Measurements from ENCODE around the gene MAP3K5.
"Not testable (repeated sequence)": the region's sequence is repeated elsewhere in the genome, so short reads cannot be mapped to it uniquely, and the experiment has no call there.

Gene MAP3K5

DNA sequence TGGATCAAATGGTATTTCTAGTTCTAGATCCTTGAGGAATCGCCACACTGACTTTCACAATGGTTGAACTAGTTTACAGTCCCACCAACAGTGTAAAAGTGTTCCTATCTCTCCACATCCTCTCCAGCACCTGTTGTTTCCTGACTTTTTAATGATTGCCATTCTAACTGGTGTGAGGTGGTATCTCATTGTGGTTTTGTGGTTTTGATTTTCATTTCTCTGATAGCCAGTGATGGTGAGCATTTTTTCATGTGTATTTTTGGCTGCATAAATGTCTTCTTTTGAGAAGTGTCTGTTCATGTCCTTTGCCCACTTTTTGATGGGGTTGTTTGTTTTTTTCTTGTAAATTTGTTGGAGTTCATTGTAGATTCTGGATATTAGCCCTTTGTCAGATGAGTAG is 23.3 kb upstream of the MAP3K5 start:
- H3K27ac ChIP-seq (ENCODE audit: low read depth, low read length); H3K56ac ChIP-seq (ENCODE audit: low read length); H3K36me3 ChIP-seq (ENCODE audit: control insufficient read depth, insufficient read depth, low read length); H2BK5ac ChIP-seq (ENCODE audit: low read length); H3K18ac ChIP-seq (ENCODE audit: low read length); H3K4me3 ChIP-seq (ENCODE audit: low read length); H2BK15ac ChIP-seq (replicated peaks; ENCODE audit: low read depth); H4K5ac ChIP-seq (ENCODE audit: low read length); H3K4me1 ChIP-seq (ENCODE audit: control insufficient read depth, low read depth, low read length); H3K23ac ChIP-seq (ENCODE audit: low read length); H3K4ac ChIP-seq (ENCODE audit: low read depth, low read length); DNase-seq; H3K4me2 ChIP-seq (ENCODE audit: low read length); H3K27me3 ChIP-seq (ENCODE audit: insufficient read depth, low read length, poor library complexity); H4K8ac ChIP-seq (ENCODE audit: low read depth, low read length); H2BK120ac ChIP-seq (ENCODE audit: low read depth, low read length); H3K9ac ChIP-seq (ENCODE audit: low read length); H3K79me1 ChIP-seq (ENCODE audit: low read length); H3K79me2 ChIP-seq (ENCODE audit: control insufficient read depth, insufficient read depth, low read length); H2AK5ac ChIP-seq (ENCODE audit: low read length): not testable (repeated sequence)
- no CpG with 5 or more reads among the region's 1 CpG for WGBS (ENCODE audit: extremely low coverage, insufficient coverage, low lambda C conversion rate)

DNA sequence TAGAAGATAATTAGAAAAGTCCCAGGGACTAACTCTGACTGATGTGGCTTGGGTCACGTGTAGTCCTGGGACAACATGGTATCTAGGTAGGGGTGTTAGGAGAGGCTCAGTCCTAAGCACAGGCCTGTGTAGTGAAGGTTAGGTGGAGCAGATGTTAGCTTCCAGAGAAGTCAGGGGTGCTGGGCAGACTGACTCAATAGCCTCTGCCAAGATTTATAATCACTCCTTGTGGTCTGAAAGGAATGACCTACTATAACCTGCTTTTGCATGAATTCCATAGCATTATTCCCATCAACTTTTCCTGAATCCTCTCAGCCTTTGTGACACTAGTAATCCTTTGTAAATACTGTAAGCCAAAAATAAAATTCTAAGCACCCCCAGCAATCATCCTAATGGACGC is 19.9 kb upstream of the MAP3K5 start:
- no peak overlapping the region for H3K18ac ChIP-seq (ENCODE audit: low read length)
- no peak overlapping the region for H3K4ac ChIP-seq (ENCODE audit: low read depth, low read length)
- no peaks in the 10 kb centered on the region for H3K27me3 ChIP-seq (ENCODE audit: insufficient read depth, low read length, poor library complexity)
- H4K8ac ChIP-seq (ENCODE audit: low read depth, low read length) = no peak overlapping the region
- no peak overlapping the region for H3K23ac ChIP-seq (ENCODE audit: low read length)
- no peak overlapping the region for H2AK5ac ChIP-seq (ENCODE audit: low read length)
- no peak overlapping the region for H3K56ac ChIP-seq (ENCODE audit: low read length)
- H3K27ac ChIP-seq (ENCODE audit: low read depth, low read length) = no peak overlapping the region
- H4K5ac ChIP-seq (ENCODE audit: low read length) = no peak overlapping the region
- no peaks in the 10 kb centered on the region for H3K36me3 ChIP-seq (ENCODE audit: control insufficient read depth, insufficient read depth, low read length)
- no peak overlapping the region for H3K4me2 ChIP-seq (ENCODE audit: low read length)
- no peak overlapping the region for H2BK5ac ChIP-seq (ENCODE audit: low read length)
- H3K4me3 ChIP-seq (ENCODE audit: low read length) = no peak overlapping the region
- no peaks in the 10 kb centered on the region for H3K79me1 ChIP-seq (ENCODE audit: low read length)
- WGBS (ENCODE audit: extremely low coverage, insufficient coverage, low lambda C conversion rate) = no CpG with 5 or more reads among the region's 2 CpGs
- no peak overlapping the region for H2BK120ac ChIP-seq (ENCODE audit: low read depth, low read length)
- H2BK15ac ChIP-seq (replicated peaks; ENCODE audit: low read depth) = no peak overlapping the region
- DNase-seq = no peak
- H3K9ac ChIP-seq (ENCODE audit: low read length) = no peak overlapping the region
- no peaks in the 10 kb centered on the region for H3K79me2 ChIP-seq (ENCODE audit: control insufficient read depth, insufficient read depth, low read length)
- no peaks in the 10 kb centered on the region for H3K4me1 ChIP-seq (ENCODE audit: control insufficient read depth, low read depth, low read length)

DNA sequence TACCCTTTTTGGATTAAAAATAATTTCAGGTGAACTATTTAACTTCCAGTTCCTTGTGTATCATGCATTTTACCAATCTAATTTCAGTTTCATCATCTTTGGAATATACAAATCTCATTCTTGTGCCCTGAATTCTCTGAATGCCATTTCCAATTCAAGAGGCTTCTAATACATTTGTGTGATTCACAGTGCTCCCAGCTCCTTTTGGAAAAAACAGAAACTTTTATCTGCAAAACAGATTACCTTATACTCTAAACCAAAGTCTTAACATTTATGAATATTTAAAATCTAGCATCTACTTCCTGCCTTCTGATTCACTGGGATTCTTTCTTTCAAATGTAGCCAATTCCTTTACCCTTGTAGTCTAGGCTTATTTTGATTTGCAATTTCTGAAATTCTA is 19.0 kb upstream of the MAP3K5 start:
- H3K9ac ChIP-seq (ENCODE audit: low read length) = no peak overlapping the region
- no peak overlapping the region for H2BK15ac ChIP-seq (replicated peaks; ENCODE audit: low read depth)
- no peak overlapping the region for H2BK5ac ChIP-seq (ENCODE audit: low read length)
- H4K8ac ChIP-seq (ENCODE audit: low read depth, low read length) = no peak overlapping the region
- no peaks in the 10 kb centered on the region for H3K79me2 ChIP-seq (ENCODE audit: control insufficient read depth, insufficient read depth, low read length)
- no peak overlapping the region for H3K4ac ChIP-seq (ENCODE audit: low read depth, low read length)
- H3K79me1 ChIP-seq (ENCODE audit: low read length) = no peaks in the 10 kb centered on the region
- no peaks in the 10 kb centered on the region for H3K36me3 ChIP-seq (ENCODE audit: control insufficient read depth, insufficient read depth, low read length)
- no peak overlapping the region for H3K23ac ChIP-seq (ENCODE audit: low read length)
- H3K18ac ChIP-seq (ENCODE audit: low read length) = no peak overlapping the region
- no peak overlapping the region for H3K4me3 ChIP-seq (ENCODE audit: low read length)
- no peaks in the 10 kb centered on the region for H3K27me3 ChIP-seq (ENCODE audit: insufficient read depth, low read length, poor library complexity)
- no peak overlapping the region for H3K56ac ChIP-seq (ENCODE audit: low read length)
- no peak overlapping the region for H2BK120ac ChIP-seq (ENCODE audit: low read depth, low read length)
- DNase-seq = no peak
- H2AK5ac ChIP-seq (ENCODE audit: low read length) = no peak overlapping the region
- H3K27ac ChIP-seq (ENCODE audit: low read depth, low read length) = no peak overlapping the region
- H3K4me1 ChIP-seq (ENCODE audit: control insufficient read depth, low read depth, low read length) = no peaks in the 10 kb centered on the region
- no peak overlapping the region for H3K4me2 ChIP-seq (ENCODE audit: low read length)
- H4K5ac ChIP-seq (ENCODE audit: low read length) = no peak overlapping the region

DNA sequence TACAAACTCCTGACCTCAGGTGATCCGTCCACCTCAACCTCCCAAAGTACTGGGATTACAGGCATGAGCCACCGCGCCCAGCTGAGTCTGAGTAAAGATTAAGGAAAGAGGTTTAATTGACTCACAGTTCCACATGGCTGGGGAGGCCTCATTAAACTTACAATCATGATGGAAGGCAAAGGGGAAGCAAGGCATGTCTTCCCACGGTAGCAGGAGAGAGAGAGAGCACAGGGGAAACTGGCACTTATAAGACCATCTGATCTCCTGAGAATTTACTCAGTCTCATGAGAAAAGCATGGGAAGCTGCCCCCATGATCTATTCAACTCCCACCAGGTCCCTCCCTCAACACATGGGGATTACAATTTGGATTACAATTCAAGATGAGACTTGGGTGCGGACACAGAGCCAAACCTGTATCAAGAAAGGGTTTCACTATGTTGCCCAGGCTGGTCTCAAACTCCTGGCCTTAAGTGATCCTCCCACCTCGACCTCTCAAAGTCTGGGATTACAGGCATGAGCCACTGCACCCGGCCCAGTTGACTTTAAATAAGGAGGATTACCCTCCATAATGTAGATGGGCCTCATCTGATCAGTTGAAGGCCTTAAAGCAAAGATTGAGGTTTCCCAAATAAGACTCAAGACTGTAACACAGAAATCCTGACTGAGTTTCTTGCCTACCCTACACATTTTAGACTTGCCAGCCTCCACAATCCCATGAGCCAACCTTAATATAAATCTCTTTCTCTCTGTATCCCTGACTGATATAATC is 17.0 kb upstream of the MAP3K5 start:
- Histone ChIP-seq H3K23ac (ENCODE audit: low read length) (no peak overlapping the region), H3K4ac (ENCODE audit: low read depth, low read length) (no peak overlapping the region), H3K27ac (ENCODE audit: low read depth, low read length) (no peak overlapping the region), H4K8ac (ENCODE audit: low read depth, low read length) (no peak overlapping the region), H3K36me3 (ENCODE audit: control insufficient read depth, insufficient read depth, low read length) (no peaks in the 10 kb centered on the region), H3K79me2 (ENCODE audit: control insufficient read depth, insufficient read depth, low read length) (no peaks in the 10 kb centered on the region), H2BK5ac (ENCODE audit: low read length) (no peak overlapping the region), H3K18ac (ENCODE audit: low read length) (no peak overlapping the region), H3K4me1 (ENCODE audit: control insufficient read depth, low read depth, low read length) (no peaks in the 10 kb centered on the region), H3K4me3 (ENCODE audit: low read length) (no peak overlapping the region), H3K4me2 (ENCODE audit: low read length) (no peak overlapping the region), H2BK15ac (replicated peaks; ENCODE audit: low read depth) (no peak overlapping the region), H3K56ac (ENCODE audit: low read length) (no peak overlapping the region), H2BK120ac (ENCODE audit: low read depth, low read length) (no peak overlapping the region), H4K5ac (ENCODE audit: low read length) (no peak overlapping the region), H3K27me3 (ENCODE audit: insufficient read depth, low read length, poor library complexity) (no peaks in the 10 kb centered on the region), H3K79me1 (ENCODE audit: low read length) (no peaks in the 10 kb centered on the region), H2AK5ac (ENCODE audit: low read length) (no peak overlapping the region), H3K9ac (ENCODE audit: low read length) (no peak overlapping the region)
- no CpG with 5 or more reads among the region's 7 CpGs for WGBS (ENCODE audit: extremely low coverage, insufficient coverage, low lambda C conversion rate)
- DNase-seq = no peak

DNA sequence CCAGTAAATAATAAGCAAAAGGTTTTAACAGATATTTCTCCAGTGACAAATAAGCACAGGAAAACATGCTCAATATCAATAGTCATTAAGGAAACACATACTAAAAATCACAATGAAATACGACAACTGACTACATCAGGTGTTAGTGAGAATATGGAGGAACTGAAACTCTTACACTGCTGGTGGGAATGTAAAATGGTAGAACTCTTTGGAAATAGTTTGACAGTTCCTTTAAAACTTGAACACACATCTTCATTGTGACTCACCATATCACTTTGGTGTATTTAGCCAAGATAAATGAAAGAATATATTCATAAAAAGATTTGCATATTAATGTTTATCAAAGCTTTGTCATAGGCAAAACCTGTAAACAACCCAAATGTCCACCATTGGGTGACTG is 11.3 kb upstream of the MAP3K5 start:
- Histone ChIP-seq H2AK5ac (ENCODE audit: low read length) (no peak overlapping the region), H3K56ac (ENCODE audit: low read length) (no peak overlapping the region), H3K4me3 (ENCODE audit: low read length) (no peak overlapping the region), H2BK5ac (ENCODE audit: low read length) (no peak overlapping the region), H4K8ac (ENCODE audit: low read depth, low read length) (no peak overlapping the region), H3K23ac (ENCODE audit: low read length) (no peak overlapping the region), H3K36me3 (ENCODE audit: control insufficient read depth, insufficient read depth, low read length) (no peaks in the 10 kb centered on the region), H3K27ac (ENCODE audit: low read depth, low read length) (no peak overlapping the region), H2BK15ac (replicated peaks; ENCODE audit: low read depth) (no peak overlapping the region), H3K79me1 (ENCODE audit: low read length) (no peaks in the 10 kb centered on the region), H3K27me3 (ENCODE audit: insufficient read depth, low read length, poor library complexity) (no peaks in the 10 kb centered on the region), H3K9ac (ENCODE audit: low read length) (no peak overlapping the region), H3K4me2 (ENCODE audit: low read length) (no peak overlapping the region), H2BK120ac (ENCODE audit: low read depth, low read length) (no peak overlapping the region), H3K79me2 (ENCODE audit: control insufficient read depth, insufficient read depth, low read length) (no peaks in the 10 kb centered on the region), H3K18ac (ENCODE audit: low read length) (no peak overlapping the region), H3K4ac (ENCODE audit: low read depth, low read length) (no peak overlapping the region), H3K4me1 (ENCODE audit: control insufficient read depth, low read depth, low read length) (no peaks in the 10 kb centered on the region), H4K5ac (ENCODE audit: low read length) (no peak overlapping the region)
- DNase-seq = no peak
- WGBS (ENCODE audit: extremely low coverage, insufficient coverage, low lambda C conversion rate) = no CpG with 5 or more reads among the region's 1 CpG

DNA sequence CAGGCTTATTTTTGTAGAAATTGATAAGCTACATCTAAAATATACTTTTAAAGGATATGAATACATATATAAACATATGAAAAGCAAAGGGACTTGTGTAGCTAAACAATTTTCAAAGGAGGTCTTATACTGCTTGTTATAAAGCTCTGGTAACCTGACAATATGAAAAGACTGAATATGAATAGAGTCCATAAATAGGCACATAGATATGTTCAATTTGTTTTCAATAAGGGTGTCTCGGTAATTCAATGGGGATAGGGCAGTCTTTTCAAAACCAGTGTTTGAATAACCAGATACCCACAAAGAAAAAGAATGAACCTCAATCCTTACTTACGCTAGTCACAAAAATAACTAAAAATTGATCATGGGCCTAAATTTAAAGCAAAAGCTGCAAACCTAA is 9.3 kb upstream of the MAP3K5 start:
- no peak overlapping the region for H3K9ac ChIP-seq (ENCODE audit: low read length)
- H4K8ac ChIP-seq (ENCODE audit: low read depth, low read length) = no peak overlapping the region
- H2AK5ac ChIP-seq (ENCODE audit: low read length) = no peak overlapping the region
- no peak overlapping the region for H3K4me2 ChIP-seq (ENCODE audit: low read length)
- no peaks in the 10 kb centered on the region for H3K4me1 ChIP-seq (ENCODE audit: control insufficient read depth, low read depth, low read length)
- H4K5ac ChIP-seq (ENCODE audit: low read length) = no peak overlapping the region
- H2BK120ac ChIP-seq (ENCODE audit: low read depth, low read length) = no peak overlapping the region
- H3K4me3 ChIP-seq (ENCODE audit: low read length) = no peak overlapping the region
- no peak overlapping the region for H2BK5ac ChIP-seq (ENCODE audit: low read length)
- no peak overlapping the region for H2BK15ac ChIP-seq (replicated peaks; ENCODE audit: low read depth)
- no peak overlapping the region for H3K4ac ChIP-seq (ENCODE audit: low read depth, low read length)
- no peaks in the 10 kb centered on the region for H3K27me3 ChIP-seq (ENCODE audit: insufficient read depth, low read length, poor library complexity)
- H3K23ac ChIP-seq (ENCODE audit: low read length) = no peak overlapping the region
- H3K79me2 ChIP-seq (ENCODE audit: control insufficient read depth, insufficient read depth, low read length) = no peaks in the 10 kb centered on the region
- no peak overlapping the region for H3K56ac ChIP-seq (ENCODE audit: low read length)
- no peak overlapping the region for H3K18ac ChIP-seq (ENCODE audit: low read length)
- WGBS (ENCODE audit: extremely low coverage, insufficient coverage, low lambda C conversion rate) = no CpG with 5 or more reads among the region's 2 CpGs
- no peaks in the 10 kb centered on the region for H3K36me3 ChIP-seq (ENCODE audit: control insufficient read depth, insufficient read depth, low read length)
- H3K27ac ChIP-seq (ENCODE audit: low read depth, low read length) = no peak overlapping the region
- no peak for DNase-seq
- no peaks in the 10 kb centered on the region for H3K79me1 ChIP-seq (ENCODE audit: low read length)
